ENCODE data around the gene BEST1.

BEST1 gene

GRCh38 chr11:61971248-61972111 lies 21.3 kb downstream of the BEST1 start:
- Histone ChIP-seq H3K27ac (ENCODE audit: low read depth, low read length, poor library complexity, severe bottlenecking) (no peak overlapping the region), H3K4me1 (ENCODE audit: insufficient read depth, low read length, severe bottlenecking) (peaks cover 21% of the 10 kb centered on the region), H3K79me2 (ENCODE audit: insufficient read depth, low read length) (peaks cover 5% of the 10 kb centered on the region), H3F3A (ENCODE audit: insufficient read depth, low read length) (no peaks in the 10 kb centered on the region; the same call in 1 of the 2 replicates), H3K4me3 (ENCODE audit: low read depth, low read length, poor library complexity, severe bottlenecking) (no peak overlapping the region), H4K20me1 (ENCODE audit: insufficient read depth, low read length) (no peaks in the 10 kb centered on the region), H3K9ac (ENCODE audit: low read length) (no peak overlapping the region), H2AFZ (ENCODE audit: low read length) (no peak overlapping the region), H3K36me3 (ENCODE audit: insufficient read depth, low read length) (no peaks in the 10 kb centered on the region), H3K4me2 (ENCODE audit: low read length) (no peak overlapping the region), H3K9me2 (ENCODE audit: low read depth, low read length) (no peaks in the 10 kb centered on the region), H3K27me3 (ENCODE audit: insufficient read depth, low read length) (no peaks in the 10 kb centered on the region), H3K9me3 (ENCODE audit: low read length) (no peaks in the 10 kb centered on the region)
- no peak for TF ChIP-seq CTCF (IDR thresholded peaks at IDR 0.05; ENCODE audit: low read length)
- no peak for TF ChIP-seq EZH2 (IDR thresholded peaks at IDR 0.05; ENCODE audit: borderline replicate concordance, low read length)

- Histone ChIP-seq H3K4me1 (ENCODE audit: insufficient read depth, low read length, severe bottlenecking) (peaks cover 20% of the 10 kb centered on the region), H3F3A (ENCODE audit: insufficient read depth, low read length) (no peaks in the 10 kb centered on the region; the same call in 1 of the 2 replicates), H3K4me2 (ENCODE audit: low read length) (no peak overlapping the region), H3K27me3 (ENCODE audit: insufficient read depth, low read length) (no peaks in the 10 kb centered on the region), H3K9me3 (ENCODE audit: low read length) (no peaks in the 10 kb centered on the region), H3K4me3 (ENCODE audit: low read depth, low read length, poor library complexity, severe bottlenecking) (no peak overlapping the region), H3K9me2 (ENCODE audit: low read depth, low read length) (no peaks in the 10 kb centered on the region), H3K36me3 (ENCODE audit: insufficient read depth, low read length) (no peaks in the 10 kb centered on the region), H2AFZ (ENCODE audit: low read length) (no peak overlapping the region), H4K20me1 (ENCODE audit: insufficient read depth, low read length) (no peaks in the 10 kb centered on the region), H3K79me2 (ENCODE audit: insufficient read depth, low read length) (no peaks in the 10 kb centered on the region), H3K27ac (ENCODE audit: low read depth, low read length, poor library complexity, severe bottlenecking) (no peak overlapping the region), H3K9ac (ENCODE audit: low read length) (no peak overlapping the region)
- TF ChIP-seq CTCF (IDR thresholded peaks at IDR 0.05; ENCODE audit: low read length) (no peak), EZH2 (IDR thresholded peaks at IDR 0.05; ENCODE audit: borderline replicate concordance, low read length) (no peak)
These were observed 22.0 kb downstream of the BEST1 start for GRCh38 chr11:61972112-61972671.

DNA sequence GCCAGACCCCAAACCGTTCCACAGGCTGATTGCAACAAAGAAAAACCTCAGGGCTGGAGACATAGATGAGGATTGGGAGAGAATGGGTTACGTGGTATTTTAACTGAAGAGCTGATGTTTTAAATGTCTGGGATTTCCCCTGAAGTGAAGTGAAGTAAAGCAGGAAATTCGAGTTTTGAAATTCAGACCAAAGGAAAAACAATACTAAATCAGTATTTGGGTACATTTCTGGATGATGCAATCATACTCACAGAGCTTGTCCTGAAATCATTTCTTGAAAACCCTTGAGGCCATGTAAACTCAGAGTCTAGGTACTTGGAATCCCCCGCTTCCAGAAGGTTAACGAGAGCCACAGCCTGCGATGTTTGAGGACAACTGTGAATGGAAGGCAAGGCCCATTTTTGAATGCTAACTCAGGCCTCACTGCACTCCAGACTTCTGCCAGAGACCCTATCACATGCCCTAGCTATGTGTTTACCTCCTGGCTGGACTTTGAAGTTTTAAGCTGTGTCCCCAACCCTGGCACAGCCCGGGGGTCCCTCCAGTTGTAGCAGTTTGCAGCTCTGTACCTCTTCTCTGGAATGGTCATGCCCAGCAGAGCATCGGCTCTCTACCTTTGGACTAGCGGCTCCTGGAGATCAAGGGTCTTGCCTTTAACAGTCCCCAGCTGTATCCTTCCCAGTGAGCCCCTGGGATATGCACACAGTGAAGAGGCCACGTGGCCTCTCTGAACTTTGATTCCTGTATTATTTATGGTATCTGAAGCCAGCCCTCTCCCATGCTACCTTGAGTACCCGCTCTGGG lies 22.7 kb downstream of the BEST1 start:
- Histone ChIP-seq H3K9me3 (ENCODE audit: low read length) (no peaks in the 10 kb centered on the region), H3K4me2 (ENCODE audit: low read length) (no peak overlapping the region), H3K27me3 (ENCODE audit: insufficient read depth, low read length) (no peaks in the 10 kb centered on the region), H3K9me2 (ENCODE audit: low read depth, low read length) (no peaks in the 10 kb centered on the region), H3K36me3 (ENCODE audit: insufficient read depth, low read length) (no peaks in the 10 kb centered on the region), H3F3A (ENCODE audit: insufficient read depth, low read length) (no peaks in the 10 kb centered on the region; the same call in 1 of the 2 replicates), H3K4me3 (ENCODE audit: low read depth, low read length, poor library complexity, severe bottlenecking) (no peak overlapping the region), H3K79me2 (ENCODE audit: insufficient read depth, low read length) (no peaks in the 10 kb centered on the region), H3K9ac (ENCODE audit: low read length) (no peak overlapping the region), H3K27ac (ENCODE audit: low read depth, low read length, poor library complexity, severe bottlenecking) (no peak overlapping the region), H3K4me1 (ENCODE audit: insufficient read depth, low read length, severe bottlenecking) (peaks cover 20% of the 10 kb centered on the region), H4K20me1 (ENCODE audit: insufficient read depth, low read length) (no peaks in the 10 kb centered on the region), H2AFZ (ENCODE audit: low read length) (no peak overlapping the region)
- TF ChIP-seq EZH2 (IDR thresholded peaks at IDR 0.05; ENCODE audit: borderline replicate concordance, low read length): no peak
- no peak for TF ChIP-seq CTCF (IDR thresholded peaks at IDR 0.05; ENCODE audit: low read length)

All from OCI-LY1 (cell line).